B cell (primary cell): ENCODE data around the gene ZNF165. TPM values are rescaled to one million over a fixed set of nuclear protein-coding genes. Genes with fewer than 3 reads are reported as not detected.
"Not testable (repeated sequence)": the region's sequence is repeated elsewhere in the genome, so short reads cannot be mapped to it uniquely, and the experiment has no call there.

ENCODE experiments used
- ATAC-seq: fragments of 200-7000 bp; cut with Tn5 transposase; one replicate; pipeline ENCODE4 v1.10.0; 2021; ENCODE audit warnings: low read depth, mild to moderate bottlenecking, moderate number of reproducible peaks, moderate library complexity
- CTCF ChIA-PET: fragments of 350-600 bp; sonication (Branson Sonifier 250); formaldehyde crosslinking; loops from one replicate; lab custom pipeline; 2021; ENCODE audit warnings: antibody characterized with exemption, inconsistent platforms; lab: Charles Lee
- POLR2A ChIA-PET: fragments of 350-600 bp; sonication (Branson Sonifier 250); formaldehyde crosslinking; loops from one replicate; lab custom pipeline; 2021; ENCODE audit warnings: antibody characterized with exemption; lab: Charles Lee
- DNase-seq: peaks from one replicate; pipeline ENCODE4 v3.0.0; 2013
- H2AFZ ChIP-seq: 2 replicates; pipeline ENCODE4 v1.6.1; 2012; ENCODE audit warnings: mild to moderate bottlenecking, low read depth, low read length; ENCODE audit not compliant: insufficient read depth, poor library complexity, severe bottlenecking
- H3K27ac ChIP-seq, 2 donors: 1 replicate in 1 of 2; 2 replicates in 1 of 2; pipeline ENCODE4 v1.5.1; 2012 to 2013; ENCODE audit warnings: low read length in 2 of 2, mild to moderate bottlenecking in 2 of 2, moderate library complexity in 1 of 2
- H3K27me3 ChIP-seq, 4 experiments: fragments of 200-600 bp in 1 of 4; sonication (generic) in 1 of 4; replicated peaks in 1 of 4; 1 replicate in 2 of 4; 2 replicates in 2 of 4; pipeline versions ENCODE4 v1.6.1 to v1.7.0; 2013 to 2016; ENCODE audit warnings: low read length in 3 of 4, mild to moderate bottlenecking in 2 of 4, mixed read lengths in 1 of 4, moderate library complexity in 1 of 4; ENCODE audit not compliant: insufficient read depth in 4 of 4, control insufficient read depth in 3 of 4; ENCODE audit errors: control extremely low read depth in 1 of 4
- H3K36me3 ChIP-seq, 2 experiments: replicated peaks in 1 of 2; 1 replicate in 1 of 2; 2 replicates in 1 of 2; pipeline versions ENCODE4 v1.6.1 to v1.7.1; 2013; ENCODE audit warnings: low read length in 1 of 2; ENCODE audit not compliant: insufficient read depth in 2 of 2, control insufficient read depth in 1 of 2; ENCODE audit errors: control extremely low read depth in 1 of 2, extremely low read depth in 1 of 2
- H3K4me1 ChIP-seq, 2 donors: fragments of 200-600 bp in 1 of 2; sonication (generic) in 1 of 2; 1 replicate in 1 of 2; 2 replicates in 1 of 2; pipeline versions ENCODE4 v1.5.1 to v1.6.1; 2013 to 2017; ENCODE audit warnings: low read length in 2 of 2; ENCODE audit not compliant: control insufficient read depth in 2 of 2, insufficient read depth in 2 of 2
- H3K4me2 ChIP-seq: replicated peaks from 2 replicates; pipeline ENCODE3; 2012; ENCODE audit warnings: mild to moderate bottlenecking, low read depth, low read length; ENCODE audit not compliant: poor library complexity, severe bottlenecking
- H3K4me3 ChIP-seq, 5 experiments: fragments of 200-600 bp in 1 of 5; sonication (generic) in 1 of 5; 1 replicate in 3 of 5; 2 replicates in 2 of 5; pipeline versions ENCODE4 v1.5.1 to v1.7.0; 2011 to 2016; ENCODE audit warnings: low read length in 4 of 5, mild to moderate bottlenecking in 4 of 5, low read depth in 2 of 5, control low read depth in 1 of 5, moderate library complexity in 1 of 5; ENCODE audit not compliant: insufficient read depth in 1 of 5; ENCODE audit errors: control extremely low read depth in 1 of 5, extremely low read depth in 1 of 5
- H3K79me2 ChIP-seq: fragments of 200-600 bp; sonication (generic); one replicate; pipeline ENCODE4 v1.6.0; 2016; ENCODE audit warnings: low read length; ENCODE audit not compliant: control insufficient read depth, insufficient read depth
- H3K9ac ChIP-seq: fragments of 200-600 bp; sonication (generic); 2 replicates; pipeline ENCODE4 v1.6.1; 2017; ENCODE audit warnings: mild to moderate bottlenecking, low read length, moderate library complexity
- H3K9me3 ChIP-seq, 3 donors: one replicate each; pipeline versions ENCODE4 v1.6.1 to v1.7.1; 2013; ENCODE audit warnings: low read length in 2 of 3; ENCODE audit not compliant: control insufficient read depth in 2 of 3, insufficient read depth in 1 of 3; ENCODE audit errors: control extremely low read depth in 1 of 3
- H4K20me1 ChIP-seq: 2 replicates; pipeline ENCODE4 v1.6.0; 2012; ENCODE audit warnings: mild to moderate bottlenecking, low read length; ENCODE audit not compliant: insufficient read depth, control insufficient read depth, poor library complexity, severe bottlenecking
- H3K27ac Mint-ChIP-seq: one replicate; pipeline ENCODE4 v1.8.0; 2021; ENCODE audit warnings: mixed read lengths
- H3K27me3 Mint-ChIP-seq: one replicate; pipeline ENCODE4 v1.8.0; 2021; ENCODE audit warnings: mixed read lengths
- H3K4me1 Mint-ChIP-seq: one replicate; pipeline ENCODE4 v1.8.0; 2021; ENCODE audit warnings: mixed read lengths
- H3K4me3 Mint-ChIP-seq: one replicate; pipeline ENCODE4 v1.8.0; 2021; ENCODE audit warnings: mixed read lengths
- H3K9me3 Mint-ChIP-seq: one replicate; pipeline ENCODE4 v1.8.0; 2022; ENCODE audit warnings: mixed read lengths; ENCODE audit not compliant: insufficient read depth
- EZH2 ChIP-seq: IDR thresholded peaks from 2 replicates; pipeline ENCODE4 v1.6.1; 2012; ENCODE audit warnings: borderline replicate concordance, low read depth, mild to moderate bottlenecking, moderate library complexity, low read length; ENCODE audit not compliant: insufficient read depth, poor library complexity, severe bottlenecking
- WGBS: methylation state at CpG from one replicate; pipeline ENCODE4 v1.1.5; 2013; ENCODE audit warnings: missing lambda C conversion rate; ENCODE audit not compliant: insufficient coverage; 5-methylcytosine and 5-hydroxymethylcytosine counted together
- intact Hi-C: fragments of 100-400 bp; cut with micrococcal nuclease; formaldehyde crosslinking; loops from one replicate; pipeline ENCODE4 v1.10.0; 2022
- polyA plus RNA-seq: library from polyadenylated mRNA; depleted of rRNA; stranded (reverse); fragments of >200 nt; gene quantifications from 2 replicates; pipeline ENCODE4 v1.2.3, GENCODE V29; 2012
- total RNA-seq, 2 donors: library from RNA; stranded (reverse); fragments of 120-200 nt in 1 of 2; gene quantifications; 1 replicate in 1 of 2; 2 replicates in 1 of 2; pipeline versions ENCODE4 v1.2.3 to v1.2.4, GENCODE V29; 2013 to 2022
- TF ChIP-seq, protein P1 (sequence below): fragments of 200-600 bp; IDR thresholded peaks from one replicate; pipeline ENCODE4 v1.8.0; 2022; ENCODE audit warnings: antibody characterized with exemption, mild to moderate bottlenecking

The ZNF165 gene
- total and polyA plus RNA-seq, 2 donors (not counting 1 experiment from before 2014, with no cell fraction given) = 3.5 to 4.2 TPM

DNA sequence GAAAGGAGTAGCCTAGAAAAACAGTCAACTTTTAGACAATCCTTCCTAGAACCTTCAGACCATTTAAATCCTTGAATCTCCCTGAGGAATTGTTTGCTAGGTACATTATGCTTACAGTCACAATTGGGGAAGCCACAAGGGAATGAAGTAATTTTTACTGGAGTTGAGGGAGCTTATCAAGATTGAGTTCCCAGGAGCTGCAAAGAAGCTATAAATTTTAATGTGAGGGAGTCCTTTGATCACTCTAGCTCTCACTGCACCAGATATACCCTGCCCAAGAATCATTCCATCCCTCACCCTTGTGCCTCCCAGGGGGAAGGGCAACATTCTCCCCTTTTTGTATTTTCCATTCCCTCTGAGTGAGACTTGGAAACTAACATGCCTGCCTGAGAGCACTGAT is 12.3 kb upstream of the ZNF165 start:
- Mint-ChIP-seq H3K4me1 (no peaks in the 10 kb centered on the region), H3K4me3 (no peak overlapping the region), H3K27ac (no peak overlapping the region), H3K9me3 (no peaks in the 10 kb centered on the region), H3K27me3 (peaks cover 39% of the 10 kb centered on the region)
- ChIA-PET POLR2A (no interaction called here), CTCF (no interaction called here)
- no peaks in the 10 kb centered on the region for H4K20me1 ChIP-seq
- H2AFZ ChIP-seq = no peak overlapping the region
- TF ChIP-seq, protein P1, sequence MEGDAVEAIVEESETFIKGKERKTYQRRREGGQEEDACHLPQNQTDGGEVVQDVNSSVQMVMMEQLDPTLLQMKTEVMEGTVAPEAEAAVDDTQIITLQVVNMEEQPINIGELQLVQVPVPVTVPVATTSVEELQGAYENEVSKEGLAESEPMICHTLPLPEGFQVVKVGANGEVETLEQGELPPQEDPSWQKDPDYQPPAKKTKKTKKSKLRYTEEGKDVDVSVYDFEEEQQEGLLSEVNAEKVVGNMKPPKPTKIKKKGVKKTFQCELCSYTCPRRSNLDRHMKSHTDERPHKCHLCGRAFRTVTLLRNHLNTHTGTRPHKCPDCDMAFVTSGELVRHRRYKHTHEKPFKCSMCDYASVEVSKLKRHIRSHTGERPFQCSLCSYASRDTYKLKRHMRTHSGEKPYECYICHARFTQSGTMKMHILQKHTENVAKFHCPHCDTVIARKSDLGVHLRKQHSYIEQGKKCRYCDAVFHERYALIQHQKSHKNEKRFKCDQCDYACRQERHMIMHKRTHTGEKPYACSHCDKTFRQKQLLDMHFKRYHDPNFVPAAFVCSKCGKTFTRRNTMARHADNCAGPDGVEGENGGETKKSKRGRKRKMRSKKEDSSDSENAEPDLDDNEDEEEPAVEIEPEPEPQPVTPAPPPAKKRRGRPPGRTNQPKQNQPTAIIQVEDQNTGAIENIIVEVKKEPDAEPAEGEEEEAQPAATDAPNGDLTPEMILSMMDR = no peak
- no peak for TF ChIP-seq EZH2
- H3K27ac ChIP-seq = no peak overlapping the region
- peaks cover 0 to 9% (median 8%) of the 10 kb centered on the region in 4 experiments for H3K27me3 ChIP-seq
- H3K4me3 ChIP-seq = no peak overlapping the region
- H3K36me3 ChIP-seq = no peaks in the 10 kb centered on the region
- no peak overlapping the region for H3K4me2 ChIP-seq
- intact Hi-C loops = no loop called here
- H3K9ac ChIP-seq = no peak overlapping the region
- DNase-seq = no peak
- ATAC-seq = no peak
- H3K4me1 ChIP-seq = no peaks in the 10 kb centered on the region
- H3K79me2 ChIP-seq = no peaks in the 10 kb centered on the region
- peaks cover 0 to 2% (median 0%) of the 10 kb centered on the region in 3 donors for H3K9me3 ChIP-seq

DNA sequence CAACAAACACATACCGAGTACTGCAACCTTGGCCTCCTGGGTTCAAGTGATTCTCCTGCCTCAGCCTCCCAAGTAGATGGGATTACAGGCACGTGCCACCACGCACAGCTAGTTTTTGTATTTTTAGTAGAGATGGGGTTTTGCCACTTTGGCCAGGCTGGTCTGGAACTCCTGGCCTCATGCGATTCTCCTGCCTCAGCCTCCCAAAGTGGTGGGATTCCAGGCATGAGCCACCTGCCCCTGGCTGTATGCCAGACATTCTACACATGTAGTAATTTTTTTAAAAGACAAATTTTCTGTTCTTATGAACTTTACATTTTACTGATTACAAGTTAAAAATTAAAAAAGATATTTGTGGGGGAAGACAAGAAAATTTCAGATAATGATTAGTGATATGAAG is 9.4 kb upstream of the ZNF165 start:
- DNase-seq, H2AFZ ChIP-seq, POLR2A ChIA-PET, intact Hi-C loops, H3K4me2 ChIP-seq, H3K79me2 ChIP-seq, H3K4me3 ChIP-seq, H4K20me1 ChIP-seq, H3K9me3 Mint-ChIP-seq, H3K36me3 ChIP-seq, H3K4me3 Mint-ChIP-seq, H3K9me3 ChIP-seq, H3K27ac Mint-ChIP-seq, ATAC-seq, H3K27me3 ChIP-seq, H3K27ac ChIP-seq, CTCF ChIA-PET, H3K4me1 ChIP-seq, H3K9ac ChIP-seq, H3K4me1 Mint-ChIP-seq: not testable (repeated sequence)
- peaks cover 24% of the 10 kb centered on the region for H3K27me3 Mint-ChIP-seq
- WGBS = no CpG with 5 or more reads among the region's 4 CpGs
